K562 (cell line): ENCODE data around the gene TSGA10IP. TPM values are rescaled to one million over a fixed set of nuclear protein-coding genes. Genes with fewer than 3 reads are reported as not detected.

ENCODE experiments used
- CBFA2T2 ChIP-seq: fragments of 450-650 bp; conservative IDR thresholded peaks from 2 replicates; pipeline ENCODE4 v1.6.1; 2017; ENCODE audit warnings: mild to moderate bottlenecking
- DDX20 ChIP-seq: fragments of 450-650 bp; IDR thresholded peaks from 2 replicates; pipeline ENCODE4 v1.6.1; 2016; ENCODE audit warnings: missing genetic modification characterization, low read depth, mild to moderate bottlenecking, missing compliant biosample characterization, moderate library complexity
- DNMT1 ChIP-seq: fragments of 450-650 bp; IDR thresholded peaks from 2 replicates; pipeline ENCODE4 v1.6.1; 2016; ENCODE audit warnings: antibody characterized with exemption, mild to moderate bottlenecking
- FOXK2 ChIP-seq, 2 experiments: fragments of 450-650 bp; IDR thresholded peaks in 1 of 2; conservative IDR thresholded peaks in 1 of 2; 2 replicates each; pipeline ENCODE4 v1.6.1; 2016; ENCODE audit warnings: low read depth in 2 of 2, mild to moderate bottlenecking in 1 of 2
- HOXB6 ChIP-seq: fragments of 250-450 bp; sonication (Bioruptor Pico); IDR thresholded peaks from 2 replicates; pipeline ENCODE4 v1.5.1; 2022; ENCODE audit warnings: mild to moderate bottlenecking, borderline replicate concordance
- KLF6 ChIP-seq: fragments of 250-450 bp; sonication (Bioruptor Pico); IDR thresholded peaks from 2 replicates; pipeline ENCODE4 v1.4.0; 2020; ENCODE audit warnings: mild to moderate bottlenecking, moderate library complexity, borderline replicate concordance
- MED1 ChIP-seq: sonication (generic); formaldehyde crosslinking; IDR thresholded peaks from 2 replicates; pipeline ENCODE4 v1.8.1; 2023; ENCODE audit warnings: missing genetic modification reagents, borderline replicate concordance
- NFYB ChIP-seq: IDR thresholded peaks from 2 replicates; pipeline ENCODE4 v1.6.1; 2011; ENCODE audit warnings: mild to moderate bottlenecking, moderate library complexity; ENCODE audit not compliant: insufficient read length; ENCODE audit errors: extremely low read depth
- PML ChIP-seq: IDR thresholded peaks from 2 replicates; pipeline ENCODE4 v1.6.1; 2012; ENCODE audit warnings: low read length, inconsistent platforms
- SMAD3 ChIP-seq: fragments of 450-650 bp; formaldehyde crosslinking; conservative IDR thresholded peaks from 2 replicates; pipeline ENCODE4 v1.4.0; 2020; ENCODE audit warnings: mild to moderate bottlenecking
- SOX6 ChIP-seq: fragments of 450-650 bp; IDR thresholded peaks from 2 replicates; pipeline ENCODE4 v1.6.1; 2014; ENCODE audit warnings: mild to moderate bottlenecking
- TAL1 ChIP-seq: fragments of 450-650 bp; IDR thresholded peaks from 2 replicates; pipeline ENCODE4 v1.6.1; 2016; ENCODE audit warnings: mild to moderate bottlenecking
- ZNF124 ChIP-seq: sonication (generic); formaldehyde crosslinking; IDR thresholded peaks from 2 replicates; pipeline ENCODE4 v1.8.1; 2022; ENCODE audit warnings: missing genetic modification reagents
- ZNF436 ChIP-seq: fragments of 250-450, 450-650 bp; sonication (Bioruptor Pico); formaldehyde crosslinking; IDR thresholded peaks from 2 replicates; pipeline ENCODE4 v1.7.0; 2020; ENCODE audit warnings: mild to moderate bottlenecking
- polyA plus RNA-seq, 8 experiments: library from polyadenylated mRNA; depleted of rRNA in 4 of 8; stranded (reverse) in 5 of 8; unstranded in 3 of 8; fragments of >200 nt; fragmentation: Nextera tagmentation in 2 of 8; fragmentation: Illumina TruSeq in 1 of 8; extraction: Ambion mirVana in 2 of 8; extraction: Trizol in 1 of 8; gene quantifications; 2 replicates each; pipeline versions ENCODE4 v1.2.1 to v1.2.3, GENCODE V29; 2011 to 2014; ENCODE audit warnings: inconsistent platforms in 1 of 8, missing spikeins in 1 of 8
- total RNA-seq, 7 experiments: library from RNA; depleted of rRNA in 6 of 7; stranded (reverse); fragments of >200 nt in 6 of 7; fragmentation: Illumina TruSeq in 2 of 7; extraction: Trizol in 2 of 7; gene quantifications; 2 replicates each; pipeline versions ENCODE4 v1.2.1 to v1.2.3, GENCODE V29; 2011 to 2021; ENCODE audit warnings: low replicate concordance in 1 of 7
- TF ChIP-seq, protein P1 (sequence below), 2 experiments: fragments of 450-650 bp in 1 of 2; sonication (generic) in 1 of 2; formaldehyde crosslinking in 1 of 2; IDR thresholded peaks; 2 replicates each; pipeline versions ENCODE4 v1.7.1 to v1.9.0; 2016 to 2022; ENCODE audit warnings: inconsistent platforms in 1 of 2, mild to moderate bottlenecking in 1 of 2, missing genetic modification reagents in 1 of 2
- TF ChIP-seq, protein P2 (sequence below): sonication (generic); formaldehyde crosslinking; IDR thresholded peaks from 2 replicates; pipeline ENCODE4 v1.8.1; 2023; ENCODE audit warnings: mild to moderate bottlenecking, missing genetic modification reagents
- TF ChIP-seq, protein P3 (sequence below): sonication (generic); formaldehyde crosslinking; IDR thresholded peaks from 2 replicates; pipeline ENCODE4 v1.8.1; 2023; ENCODE audit warnings: mild to moderate bottlenecking, missing genetic modification reagents

Gene TSGA10IP
- total and polyA plus RNA-seq, 9 of the 15 experiments (the other 6 are each of a cell fraction or from before 2014, with no cell fraction given), result not detected

DNA sequence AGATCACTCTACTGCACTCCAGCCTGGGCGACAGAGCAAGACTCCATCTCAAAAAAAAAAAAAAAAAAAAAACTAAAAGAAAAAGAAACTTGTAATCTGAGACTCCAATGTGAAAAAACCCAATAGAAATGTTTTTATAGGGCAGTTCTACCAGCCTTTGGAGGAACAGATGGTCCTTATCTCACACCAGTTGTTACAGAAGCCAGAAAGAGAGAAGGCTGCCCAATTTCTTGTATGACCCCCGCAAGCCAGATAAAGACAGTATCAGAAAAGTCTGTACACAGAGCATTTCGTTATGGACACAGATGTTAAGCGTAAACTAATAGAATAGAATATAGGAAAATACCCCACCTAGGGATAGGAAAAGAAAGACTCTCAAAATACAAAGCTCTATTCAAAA lies 11.3 kb upstream of the TSGA10IP start (continued):
- TF ChIP-seq, protein P1, sequence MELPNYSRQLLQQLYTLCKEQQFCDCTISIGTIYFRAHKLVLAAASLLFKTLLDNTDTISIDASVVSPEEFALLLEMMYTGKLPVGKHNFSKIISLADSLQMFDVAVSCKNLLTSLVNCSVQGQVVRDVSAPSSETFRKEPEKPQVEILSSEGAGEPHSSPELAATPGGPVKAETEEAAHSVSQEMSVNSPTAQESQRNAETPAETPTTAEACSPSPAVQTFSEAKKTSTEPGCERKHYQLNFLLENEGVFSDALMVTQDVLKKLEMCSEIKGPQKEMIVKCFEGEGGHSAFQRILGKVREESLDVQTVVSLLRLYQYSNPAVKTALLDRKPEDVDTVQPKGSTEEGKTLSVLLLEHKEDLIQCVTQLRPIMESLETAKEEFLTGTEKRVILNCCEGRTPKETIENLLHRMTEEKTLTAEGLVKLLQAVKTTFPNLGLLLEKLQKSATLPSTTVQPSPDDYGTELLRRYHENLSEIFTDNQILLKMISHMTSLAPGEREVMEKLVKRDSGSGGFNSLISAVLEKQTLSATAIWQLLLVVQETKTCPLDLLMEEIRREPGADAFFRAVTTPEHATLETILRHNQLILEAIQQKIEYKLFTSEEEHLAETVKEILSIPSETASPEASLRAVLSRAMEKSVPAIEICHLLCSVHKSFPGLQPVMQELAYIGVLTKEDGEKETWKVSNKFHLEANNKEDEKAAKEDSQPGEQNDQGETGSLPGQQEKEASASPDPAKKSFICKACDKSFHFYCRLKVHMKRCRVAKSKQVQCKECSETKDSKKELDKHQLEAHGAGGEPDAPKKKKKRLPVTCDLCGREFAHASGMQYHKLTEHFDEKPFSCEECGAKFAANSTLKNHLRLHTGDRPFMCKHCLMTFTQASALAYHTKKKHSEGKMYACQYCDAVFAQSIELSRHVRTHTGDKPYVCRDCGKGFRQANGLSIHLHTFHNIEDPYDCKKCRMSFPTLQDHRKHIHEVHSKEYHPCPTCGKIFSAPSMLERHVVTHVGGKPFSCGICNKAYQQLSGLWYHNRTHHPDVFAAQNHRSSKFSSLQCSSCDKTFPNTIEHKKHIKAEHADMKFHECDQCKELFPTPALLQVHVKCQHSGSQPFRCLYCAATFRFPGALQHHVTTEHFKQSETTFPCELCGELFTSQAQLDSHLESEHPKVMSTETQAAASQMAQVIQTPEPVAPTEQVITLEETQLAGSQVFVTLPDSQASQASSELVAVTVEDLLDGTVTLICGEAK (IDR thresholded peaks at IDR 0.05), result no peak
- TF ChIP-seq, protein P1 (CRISPR knock-in tag; IDR thresholded peaks at IDR 0.05), result no peak
- TF ChIP-seq SOX6 (peak; percentile 54; the same call in 1 of the 2 replicates), HOXB6 (CRISPR knock-in tag) (no peak), SMAD3 (CRISPR knock-in tag) (no peak), FOXK2 (conservative IDR thresholded peaks at IDR 0.05 in 1 of 2, IDR thresholded peaks at IDR 0.05 in 1 of 2; ENCODE audit: low read depth in 2 of 2) (peak in 1 of 2 experiments; percentile 12; a peak in 1 of 4 replicates), ZNF436 (CRISPR knock-in tag) (no peak), PML (peak; percentile 58), DDX20 (tag) (no peak), ZNF124 (CRISPR knock-in tag) (no peak), DNMT1 (no peak), KLF6 (CRISPR knock-in tag) (no peak), NFYB (no peak), MED1 (CRISPR knock-in tag) (no peak), TAL1 (peak; percentile 80), CBFA2T2 (peak; percentile 93)
- TF ChIP-seq, protein P2, sequence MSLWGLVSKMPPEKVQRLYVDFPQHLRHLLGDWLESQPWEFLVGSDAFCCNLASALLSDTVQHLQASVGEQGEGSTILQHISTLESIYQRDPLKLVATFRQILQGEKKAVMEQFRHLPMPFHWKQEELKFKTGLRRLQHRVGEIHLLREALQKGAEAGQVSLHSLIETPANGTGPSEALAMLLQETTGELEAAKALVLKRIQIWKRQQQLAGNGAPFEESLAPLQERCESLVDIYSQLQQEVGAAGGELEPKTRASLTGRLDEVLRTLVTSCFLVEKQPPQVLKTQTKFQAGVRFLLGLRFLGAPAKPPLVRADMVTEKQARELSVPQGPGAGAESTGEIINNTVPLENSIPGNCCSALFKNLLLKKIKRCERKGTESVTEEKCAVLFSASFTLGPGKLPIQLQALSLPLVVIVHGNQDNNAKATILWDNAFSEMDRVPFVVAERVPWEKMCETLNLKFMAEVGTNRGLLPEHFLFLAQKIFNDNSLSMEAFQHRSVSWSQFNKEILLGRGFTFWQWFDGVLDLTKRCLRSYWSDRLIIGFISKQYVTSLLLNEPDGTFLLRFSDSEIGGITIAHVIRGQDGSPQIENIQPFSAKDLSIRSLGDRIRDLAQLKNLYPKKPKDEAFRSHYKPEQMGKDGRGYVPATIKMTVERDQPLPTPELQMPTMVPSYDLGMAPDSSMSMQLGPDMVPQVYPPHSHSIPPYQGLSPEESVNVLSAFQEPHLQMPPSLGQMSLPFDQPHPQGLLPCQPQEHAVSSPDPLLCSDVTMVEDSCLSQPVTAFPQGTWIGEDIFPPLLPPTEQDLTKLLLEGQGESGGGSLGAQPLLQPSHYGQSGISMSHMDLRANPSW (CRISPR knock-in tag), result no peak
- TF ChIP-seq, protein P3, sequence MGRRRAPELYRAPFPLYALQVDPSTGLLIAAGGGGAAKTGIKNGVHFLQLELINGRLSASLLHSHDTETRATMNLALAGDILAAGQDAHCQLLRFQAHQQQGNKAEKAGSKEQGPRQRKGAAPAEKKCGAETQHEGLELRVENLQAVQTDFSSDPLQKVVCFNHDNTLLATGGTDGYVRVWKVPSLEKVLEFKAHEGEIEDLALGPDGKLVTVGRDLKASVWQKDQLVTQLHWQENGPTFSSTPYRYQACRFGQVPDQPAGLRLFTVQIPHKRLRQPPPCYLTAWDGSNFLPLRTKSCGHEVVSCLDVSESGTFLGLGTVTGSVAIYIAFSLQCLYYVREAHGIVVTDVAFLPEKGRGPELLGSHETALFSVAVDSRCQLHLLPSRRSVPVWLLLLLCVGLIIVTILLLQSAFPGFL, result no peak
